Kidney epithelial cell (primary cell): Measurements from ENCODE around the gene AKAP13. TPM values are rescaled to one million over a fixed set of nuclear protein-coding genes. Genes with fewer than 3 reads are reported as not detected.
"Not testable (repeated sequence)": the region's sequence is repeated elsewhere in the genome, so short reads cannot be mapped to it uniquely, and the experiment has no call there.

Experiments
- DNase-seq: peaks from one replicate; pipeline ENCODE4 v3.0.0-alpha.2; 2010; ENCODE audit warnings: low read depth
- H3K27me3 ChIP-seq: 2 replicates; pipeline ENCODE4 v1.6.0; 2011; ENCODE audit warnings: low read length; ENCODE audit not compliant: control insufficient read depth, insufficient read depth
- H3K36me3 ChIP-seq: 2 replicates; pipeline ENCODE4 v1.5.1; 2011; ENCODE audit warnings: low read length; ENCODE audit not compliant: control insufficient read depth, insufficient read depth
- H3K4me3 ChIP-seq: 2 replicates; pipeline ENCODE4 v1.5.1; 2011; ENCODE audit warnings: low read depth, mild to moderate bottlenecking, control low read depth, low read length
- total RNA-seq: library from RNA; depleted of rRNA; stranded (reverse); fragments of >200 nt; gene quantifications from 2 replicates; pipeline ENCODE4 v1.2.3, GENCODE V29; 2015
- TF ChIP-seq, protein P1 (sequence below): IDR thresholded peaks from 2 replicates; pipeline ENCODE4 v1.5.1; 2011; ENCODE audit warnings: mild to moderate bottlenecking, moderate library complexity, low read length, control low read depth, inconsistent platforms; ENCODE audit not compliant: insufficient read depth, poor library complexity, severe bottlenecking

AKAP13 gene
- total RNA-seq, 1 donor from 2014 or later = 54.0 TPM

DNA sequence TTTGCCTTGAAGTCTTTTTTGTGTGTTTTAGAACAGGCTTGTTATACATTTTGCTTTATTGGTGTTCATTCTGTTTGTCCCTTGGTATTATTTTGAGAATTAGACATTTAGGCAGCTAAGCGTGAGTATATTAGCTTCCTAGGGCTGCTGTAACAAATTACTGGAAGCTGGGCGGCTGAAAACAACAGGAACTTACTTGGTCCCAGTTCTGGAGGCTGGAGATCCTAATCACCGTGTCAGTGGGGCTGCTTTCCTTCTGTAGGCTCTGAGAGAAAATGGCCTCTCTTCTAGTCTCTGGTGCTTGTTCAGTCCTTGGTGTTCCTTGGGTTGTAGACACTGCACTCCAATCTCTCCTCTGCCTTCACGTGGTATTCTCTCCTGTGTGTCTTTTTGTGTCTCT, 272.1 kb downstream of the AKAP13 start:
- Histone ChIP-seq H3K27me3 (no peaks in the 10 kb centered on the region), H3K36me3 (peaks cover 3% of the 10 kb centered on the region), H3K4me3 (no peak overlapping the region)
- TF ChIP-seq, protein P1, sequence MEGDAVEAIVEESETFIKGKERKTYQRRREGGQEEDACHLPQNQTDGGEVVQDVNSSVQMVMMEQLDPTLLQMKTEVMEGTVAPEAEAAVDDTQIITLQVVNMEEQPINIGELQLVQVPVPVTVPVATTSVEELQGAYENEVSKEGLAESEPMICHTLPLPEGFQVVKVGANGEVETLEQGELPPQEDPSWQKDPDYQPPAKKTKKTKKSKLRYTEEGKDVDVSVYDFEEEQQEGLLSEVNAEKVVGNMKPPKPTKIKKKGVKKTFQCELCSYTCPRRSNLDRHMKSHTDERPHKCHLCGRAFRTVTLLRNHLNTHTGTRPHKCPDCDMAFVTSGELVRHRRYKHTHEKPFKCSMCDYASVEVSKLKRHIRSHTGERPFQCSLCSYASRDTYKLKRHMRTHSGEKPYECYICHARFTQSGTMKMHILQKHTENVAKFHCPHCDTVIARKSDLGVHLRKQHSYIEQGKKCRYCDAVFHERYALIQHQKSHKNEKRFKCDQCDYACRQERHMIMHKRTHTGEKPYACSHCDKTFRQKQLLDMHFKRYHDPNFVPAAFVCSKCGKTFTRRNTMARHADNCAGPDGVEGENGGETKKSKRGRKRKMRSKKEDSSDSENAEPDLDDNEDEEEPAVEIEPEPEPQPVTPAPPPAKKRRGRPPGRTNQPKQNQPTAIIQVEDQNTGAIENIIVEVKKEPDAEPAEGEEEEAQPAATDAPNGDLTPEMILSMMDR = no peak
- no peak for DNase-seq

DNA sequence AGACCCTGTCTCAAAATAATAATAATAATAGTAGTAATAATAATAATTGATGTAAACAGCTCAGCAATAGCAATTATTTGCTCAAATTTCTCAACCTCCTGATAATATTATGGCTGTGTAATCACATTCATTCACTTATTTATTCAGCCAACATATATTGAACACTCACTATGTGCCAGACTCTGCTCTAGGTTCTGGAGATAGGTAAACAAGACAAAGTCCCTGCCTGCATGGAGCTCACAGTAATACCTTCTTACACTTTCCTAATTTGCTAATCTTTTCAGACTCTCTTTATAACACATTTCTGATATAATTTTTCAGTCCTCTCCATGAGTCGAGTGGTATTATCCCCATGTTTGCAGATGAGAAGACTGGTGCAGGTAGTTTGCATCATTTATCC, 276.7 kb downstream of the AKAP13 start:
- Histone ChIP-seq H3K4me3 (no peak overlapping the region), H3K27me3 (no peaks in the 10 kb centered on the region), H3K36me3 (peaks cover 3% of the 10 kb centered on the region)
- TF ChIP-seq, protein P1 = no peak
- no peak for DNase-seq

DNA sequence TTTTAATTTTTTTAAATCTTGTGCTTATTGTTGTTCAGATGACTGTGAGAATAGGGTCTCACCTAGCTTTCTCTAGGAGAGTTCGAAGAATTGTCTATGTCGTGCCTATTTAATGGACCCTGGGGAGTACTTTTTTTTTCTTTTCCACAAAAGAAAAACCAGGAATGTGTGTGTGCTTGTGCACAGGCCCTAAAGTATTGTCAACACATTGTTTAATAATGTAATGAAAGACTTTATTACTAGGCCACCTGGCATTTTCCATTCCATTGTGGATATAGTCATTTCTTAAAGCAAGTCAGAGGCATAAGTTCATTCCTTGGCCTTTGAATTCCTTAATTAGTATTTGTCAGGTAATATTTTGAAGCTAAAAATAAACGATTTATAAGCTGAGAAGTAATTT, 278.4 kb downstream of the AKAP13 start:
- H3K36me3 ChIP-seq = peaks cover 3% of the 10 kb centered on the region
- TF ChIP-seq, protein P1 = no peak
- H3K27me3 ChIP-seq = no peaks in the 10 kb centered on the region
- no peak for DNase-seq
- no peak overlapping the region for H3K4me3 ChIP-seq

DNA sequence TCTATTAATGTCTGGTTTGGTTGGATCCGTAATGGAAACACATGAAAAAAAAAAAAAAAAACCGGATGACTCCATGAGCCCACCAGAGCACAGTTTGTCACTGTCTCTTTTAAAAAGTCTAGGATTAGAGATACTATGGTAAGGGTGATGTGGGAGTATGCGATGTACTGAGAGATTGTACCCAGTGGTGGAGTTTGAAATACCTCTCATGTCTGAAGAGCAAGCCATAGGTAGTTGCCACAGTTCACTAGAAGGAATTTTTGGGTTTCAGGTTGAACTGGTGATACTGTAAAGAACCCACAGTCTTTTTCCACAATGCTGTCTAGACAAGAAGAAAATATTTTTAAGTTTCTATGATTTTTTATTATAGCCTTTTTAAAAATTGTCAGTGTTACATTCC, 281.5 kb downstream of the AKAP13 start:
- no peak for DNase-seq
- H3K4me3 ChIP-seq = no peak overlapping the region
- H3K36me3 ChIP-seq = no peaks in the 10 kb centered on the region
- TF ChIP-seq, protein P1 = no peak
- no peaks in the 10 kb centered on the region for H3K27me3 ChIP-seq

DNA sequence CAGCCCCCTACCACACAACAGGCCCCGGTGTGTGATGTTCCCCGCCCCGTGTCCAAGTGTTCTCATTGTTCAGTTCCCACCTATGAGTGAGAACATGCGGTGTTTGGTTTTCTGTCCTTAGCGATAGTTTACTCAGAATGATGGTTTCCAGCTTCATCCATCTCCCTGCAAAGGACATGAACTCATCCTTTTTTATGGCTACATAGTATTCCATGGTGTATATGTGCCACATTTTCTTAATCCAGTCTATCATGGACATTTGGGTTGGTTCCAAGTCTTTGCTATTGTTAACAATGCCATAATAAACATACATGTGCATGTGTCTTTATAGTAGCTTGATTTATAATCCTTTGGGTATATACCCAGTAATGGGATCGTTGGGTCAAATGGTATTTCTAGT, 285.3 kb downstream of the AKAP13 start:
- not testable (repeated sequence) for H3K4me3 ChIP-seq, H3K27me3 ChIP-seq, DNase-seq, H3K36me3 ChIP-seq

DNA sequence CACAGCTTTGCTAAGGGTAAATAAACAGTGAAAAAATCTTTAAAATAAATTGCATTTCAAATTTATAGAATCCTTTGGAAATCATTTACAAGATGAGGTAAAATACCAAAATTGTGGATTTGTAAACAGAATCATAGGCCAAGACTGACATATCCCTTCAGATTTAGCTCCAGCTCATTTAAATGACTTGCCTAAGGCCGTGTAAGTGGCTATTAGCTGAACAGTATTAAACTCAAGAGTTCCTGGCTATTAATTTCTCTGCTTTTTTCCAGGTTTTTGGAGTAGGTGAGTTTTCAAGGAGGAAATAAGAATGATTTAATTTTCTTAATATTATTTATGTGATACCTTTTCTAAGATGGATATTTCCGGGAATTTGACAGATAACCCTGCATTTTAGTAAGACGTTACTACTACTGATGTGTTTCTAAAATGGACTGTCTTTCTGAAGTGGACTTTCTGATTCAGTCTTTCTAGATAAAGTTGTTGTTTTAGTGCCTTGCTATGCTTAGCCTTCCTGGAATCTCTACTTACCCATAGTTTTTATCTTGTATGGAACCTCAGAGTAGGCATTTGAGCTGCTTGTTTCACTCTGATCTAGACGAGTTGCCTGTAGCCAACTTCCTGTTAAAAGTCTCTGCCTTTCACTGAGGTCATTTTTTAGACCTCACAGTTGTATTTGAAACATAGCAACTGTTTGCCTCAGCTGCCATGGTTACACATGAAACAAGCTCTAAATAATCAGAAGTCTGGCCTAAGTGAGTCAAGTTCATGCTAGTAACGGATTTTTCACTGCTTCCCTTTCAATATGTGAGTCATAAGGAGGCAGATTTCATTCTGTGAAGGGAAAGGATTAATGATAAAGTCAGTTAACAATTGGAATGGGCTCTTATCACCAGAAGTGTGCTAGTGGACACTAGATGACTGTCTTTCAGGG, 287.4 kb downstream of the AKAP13 start:
- no peaks in the 10 kb centered on the region for H3K36me3 ChIP-seq
- TF ChIP-seq, protein P1 = no peak
- H3K4me3 ChIP-seq = no peak overlapping the region
- peak; percentile 100 for DNase-seq
- H3K27me3 ChIP-seq = no peaks in the 10 kb centered on the region
